PC-9 (cell line): ENCODE results near the gene PLEKHG2. TPM values are rescaled to one million over a fixed set of nuclear protein-coding genes. Genes with fewer than 3 reads are reported as not detected.

Experiments used
- BruUV-seq: library from RNA; stranded (reverse); fragments of 400-500 nt; replicated peaks from 2 replicates; lab custom pipeline; 2021; lab: Mats Ljungman, UMichigan
- CTCF ChIA-PET: fragments of 300-600 bp; sonication (Branson Sonifier 250); formaldehyde crosslinking; loops from one replicate; lab custom pipeline; 2022; ENCODE audit warnings: antibody characterized with exemption; lab: Charles Lee
- POLR2A ChIA-PET: fragments of 300-600 bp; sonication (Branson Sonifier 250); formaldehyde crosslinking; loops from one replicate; lab custom pipeline; 2022; ENCODE audit warnings: antibody characterized with exemption; ENCODE audit not compliant: unreplicated experiment; lab: Charles Lee
- DNase-seq, 2 experiments: peaks; one replicate each; pipeline versions ENCODE4 v3.0.0 to v3.0.0-alpha.2; 2015 to 2022; ENCODE audit warnings: mixed read lengths in 1 of 2
- H2AFZ ChIP-seq: fragments of 200-600 bp; sonication (generic); 2 replicates; pipeline ENCODE4 v1.8.1; 2017; ENCODE audit warnings: antibody characterized with exemption
- H3F3A ChIP-seq: fragments of 200-600 bp; sonication (generic); 2 replicates; pipeline ENCODE4 v1.8.1; 2017; ENCODE audit warnings: antibody characterized with exemption, mild to moderate bottlenecking, low read depth; ENCODE audit not compliant: insufficient read depth
- H3K27ac ChIP-seq: fragments of 200-600 bp; sonication (generic); 2 replicates; pipeline ENCODE4 v1.6.1; 2016; ENCODE audit warnings: mixed run types
- H3K27me3 ChIP-seq: fragments of 200-600 bp; sonication (generic); 2 replicates; pipeline ENCODE4 v1.6.1; 2016; ENCODE audit warnings: low read depth, mixed run types; ENCODE audit not compliant: insufficient read depth
- H3K36me3 ChIP-seq: fragments of 200-600 bp; sonication (generic); 2 replicates; pipeline ENCODE4 v1.6.1; 2016; ENCODE audit warnings: low read depth, mixed run types
- H3K4me1 ChIP-seq: fragments of 200-600 bp; sonication (generic); replicated peaks from 2 replicates; pipeline ENCODE4 v1.6.1; 2016; ENCODE audit warnings: mixed run types; ENCODE audit not compliant: insufficient read depth
- H3K4me2 ChIP-seq: fragments of 200-600 bp; sonication (generic); 2 replicates; pipeline ENCODE4 v1.6.1; 2017; ENCODE audit warnings: mixed run types
- H3K4me3 ChIP-seq: fragments of 200-600 bp; sonication (generic); 2 replicates; pipeline ENCODE4 v1.6.1; 2016; ENCODE audit warnings: mixed run types
- H3K79me2 ChIP-seq: fragments of 200-600 bp; sonication (generic); 2 replicates; pipeline ENCODE4 v1.6.1; 2017; ENCODE audit warnings: low read depth, mixed run types
- H3K9me2 ChIP-seq: fragments of 200-600 bp; sonication (generic); 2 replicates; pipeline ENCODE4 v1.8.1; 2017; ENCODE audit warnings: mild to moderate bottlenecking; ENCODE audit not compliant: insufficient read depth
- H3K9me3 ChIP-seq: fragments of 200-600 bp; sonication (generic); 2 replicates; pipeline ENCODE4 v1.8.1; 2016; ENCODE audit warnings: low read depth; ENCODE audit not compliant: insufficient read depth
- H4K20me1 ChIP-seq: fragments of 200-600 bp; sonication (generic); 2 replicates; pipeline ENCODE4 v1.8.1; 2017; ENCODE audit not compliant: insufficient read depth
- CTCF ChIP-seq: fragments of 200-600 bp; sonication (generic); conservative IDR thresholded peaks from 2 replicates; pipeline ENCODE4 v1.6.1; 2017; ENCODE audit warnings: mixed run types, antibody characterized with exemption, mild to moderate bottlenecking, moderate library complexity
- EZH2 ChIP-seq: fragments of 200-600 bp; sonication (generic); IDR thresholded peaks from 2 replicates; pipeline ENCODE4 v1.8.0; 2017; ENCODE audit warnings: antibody characterized with exemption, low read depth
- intact Hi-C: fragments of 100-400 bp; cut with micrococcal nuclease; formaldehyde crosslinking; loops from one replicate; pipeline ENCODE4 v1.10.0; 2022; ENCODE audit not compliant: unreplicated experiment
- total RNA-seq: library from RNA; stranded (reverse); gene quantifications from 2 replicates; pipeline ENCODE4 v1.2.3, GENCODE V29; 2021

The PLEKHG2 gene
- total RNA-seq, 1 experiment from 2014 or later: 26.1 TPM

DNA sequence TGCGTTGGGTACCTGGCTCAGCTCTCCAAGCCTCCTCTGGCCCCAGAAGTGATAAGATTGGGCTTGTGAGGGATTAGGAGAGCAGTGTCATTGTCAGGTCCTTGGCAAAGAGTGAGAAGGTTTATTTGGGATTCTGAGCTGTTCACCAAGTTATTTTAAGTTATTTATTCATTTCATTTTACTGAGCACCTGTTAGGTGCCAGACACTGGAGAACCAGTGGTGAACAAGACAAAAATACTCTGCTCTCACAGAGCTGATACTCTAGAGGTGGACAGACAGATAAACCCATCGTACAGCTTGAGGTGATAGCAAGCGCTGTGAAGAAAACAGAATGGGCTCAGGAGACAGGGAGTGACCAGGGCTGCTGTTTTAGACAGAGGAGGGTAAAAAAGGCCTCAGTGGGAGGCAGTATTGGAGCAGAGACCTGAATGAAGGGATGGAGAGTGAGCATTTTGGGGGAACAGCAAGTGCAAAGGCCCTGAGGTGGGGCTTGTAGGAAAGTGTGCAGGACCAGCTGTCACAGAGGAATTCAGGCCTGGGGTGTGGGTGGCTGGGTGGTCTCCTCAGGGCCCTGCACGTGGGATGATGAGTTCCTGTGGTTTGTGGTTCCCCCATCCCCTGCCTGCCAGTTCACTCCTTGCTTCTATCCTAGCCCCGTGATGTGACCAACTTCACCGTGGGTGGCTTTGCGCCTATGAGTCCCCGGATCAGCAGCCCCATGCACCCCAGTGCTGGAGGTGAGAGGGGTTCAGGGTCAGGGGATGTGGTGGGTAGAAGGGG is 59.5 kb downstream of the PLEKHG2 start:
- no TSS peak for BruUV-seq
- intact Hi-C loops: no loop called here

DNA sequence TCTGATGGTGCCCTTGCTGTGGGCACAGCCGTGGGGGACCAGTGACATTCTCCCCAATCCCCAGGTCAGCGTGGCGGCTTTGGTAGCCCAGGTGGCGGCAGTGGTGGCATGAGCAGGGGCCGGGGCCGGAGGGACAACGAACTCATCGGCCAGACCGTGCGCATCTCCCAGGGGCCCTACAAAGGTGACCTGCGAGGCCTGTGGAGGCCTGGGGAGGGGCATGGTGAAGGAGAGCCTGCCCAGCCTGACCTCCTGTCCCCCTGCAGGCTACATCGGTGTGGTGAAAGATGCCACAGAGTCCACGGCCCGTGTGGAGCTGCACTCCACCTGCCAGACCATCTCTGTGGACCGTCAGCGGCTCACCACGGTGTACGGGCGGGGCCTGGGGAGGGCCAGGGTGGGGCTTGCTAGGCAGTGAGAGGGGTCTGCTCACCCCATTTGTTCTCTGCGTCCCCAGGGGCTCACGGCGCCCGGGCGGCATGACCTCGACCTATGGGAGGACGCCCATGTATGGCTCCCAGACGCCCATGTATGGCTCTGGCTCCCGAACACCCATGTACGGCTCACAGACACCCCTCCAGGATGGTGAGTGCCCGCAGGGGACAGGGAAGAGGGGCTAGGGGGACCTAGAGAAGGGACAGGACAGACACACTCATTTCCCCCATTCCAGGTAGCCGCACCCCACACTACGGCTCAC is 60.4 kb downstream of the PLEKHG2 start:
- ChIA-PET CTCF (no interaction called here), POLR2A (no interaction called here)
- Histone ChIP-seq H2AFZ (no peak overlapping the region), H3K4me3 (no peak overlapping the region), H3K27ac (no peak overlapping the region), H3F3A (peaks cover under 1% of the 10 kb centered on the region; the same call in 1 of the 2 replicates), H3K4me2 (no peak overlapping the region), H3K4me1 (no peaks in the 10 kb centered on the region), H3K27me3 (no peaks in the 10 kb centered on the region), H3K9me2 (no peaks in the 10 kb centered on the region), H3K36me3 (0 out of 2 replicates have a peak, but pooled peaks cover 19% of the 10 kb centered on the region), H3K79me2 (no peaks in the 10 kb centered on the region), H4K20me1 (peaks cover 3% of the 10 kb centered on the region; the same call in 1 of the 2 replicates), H3K9me3 (no peaks in the 10 kb centered on the region)
- DNase-seq: no peak
- intact Hi-C loops: no loop called here
- BruUV-seq: no TSS peak
- no peak for TF ChIP-seq EZH2
- TF ChIP-seq CTCF: no peak

More for the DNA sequence above, 59.5 kb downstream of the PLEKHG2 start:
- Histone ChIP-seq H3K27me3 (no peaks in the 10 kb centered on the region), H3K79me2 (no peaks in the 10 kb centered on the region), H3K9me2 (no peaks in the 10 kb centered on the region), H3K36me3 (0 out of 2 replicates have a peak, but pooled peaks cover 19% of the 10 kb centered on the region), H2AFZ (no peak overlapping the region), H3K9me3 (no peaks in the 10 kb centered on the region), H3K4me3 (no peak overlapping the region), H3K4me1 (no peaks in the 10 kb centered on the region), H3F3A (no peaks in the 10 kb centered on the region), H3K4me2 (no peak overlapping the region), H4K20me1 (peaks cover 3% of the 10 kb centered on the region; the same call in 1 of the 2 replicates), H3K27ac (no peak overlapping the region)
- POLR2A ChIA-PET: no interaction called here
- DNase-seq: no peak
- CTCF ChIA-PET: no interaction called here
- TF ChIP-seq EZH2 (no peak), CTCF (no peak)

DNA sequence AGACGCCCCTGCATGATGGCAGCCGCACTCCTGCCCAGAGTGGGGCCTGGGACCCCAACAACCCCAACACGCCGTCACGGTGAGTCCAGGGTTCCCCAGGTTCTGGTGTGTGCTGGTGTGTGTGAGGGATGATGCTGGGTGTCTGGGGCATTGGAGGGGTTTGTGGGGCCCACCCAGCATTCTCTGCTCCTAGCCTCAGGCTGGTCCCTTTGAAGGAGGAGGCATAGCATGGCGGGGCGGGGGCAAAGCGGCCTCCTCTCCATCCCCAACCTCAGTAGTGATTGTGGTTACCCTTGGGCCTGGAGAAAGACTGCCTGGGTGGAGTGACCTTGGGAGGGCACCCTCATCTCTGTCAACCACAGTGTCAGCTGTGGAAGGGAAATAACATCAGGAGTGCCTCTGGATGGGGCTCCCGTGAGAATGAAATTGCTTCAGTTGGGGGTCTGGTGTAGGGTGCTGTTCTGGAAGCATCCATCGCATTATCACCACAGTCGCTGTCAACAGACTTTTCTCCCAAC is 61.0 kb downstream of the PLEKHG2 start:
- TF ChIP-seq EZH2 (no peak), CTCF (no peak)
- DNase-seq: no peak
- 0 out of 2 replicates have a peak, but pooled peaks cover 3% of the 10 kb centered on the region for H4K20me1 ChIP-seq
- POLR2A ChIA-PET: no interaction called here
- no peak overlapping the region for H2AFZ ChIP-seq
- H3F3A ChIP-seq: peaks cover 6% of the 10 kb centered on the region; the same call in 1 of the 2 replicates
- no TSS peak for BruUV-seq
- no peak overlapping the region for H3K4me3 ChIP-seq
- no peaks in the 10 kb centered on the region for H3K4me1 ChIP-seq
- H3K27ac ChIP-seq: no peak overlapping the region
- no peak overlapping the region for H3K4me2 ChIP-seq
- 0 out of 2 replicates have a peak, but pooled peaks cover 19% of the 10 kb centered on the region for H3K36me3 ChIP-seq
- no peaks in the 10 kb centered on the region for H3K79me2 ChIP-seq
- no peaks in the 10 kb centered on the region for H3K9me2 ChIP-seq
- H3K27me3 ChIP-seq: no peaks in the 10 kb centered on the region
- CTCF ChIA-PET: no interaction called here
- H3K9me3 ChIP-seq: no peaks in the 10 kb centered on the region
- intact Hi-C loops: no loop called here
